GM18870 (cell line): Measurements from ENCODE around the gene ARHGAP15.

Source experiments
- ATAC-seq: cut with Tn5 transposase; IDR thresholded peaks from one replicate; pipeline ENCODE4 v1.9.1; 2021; ENCODE audit warnings: moderate library complexity; ENCODE audit not compliant: unreplicated experiment

The ARHGAP15 gene

DNA sequence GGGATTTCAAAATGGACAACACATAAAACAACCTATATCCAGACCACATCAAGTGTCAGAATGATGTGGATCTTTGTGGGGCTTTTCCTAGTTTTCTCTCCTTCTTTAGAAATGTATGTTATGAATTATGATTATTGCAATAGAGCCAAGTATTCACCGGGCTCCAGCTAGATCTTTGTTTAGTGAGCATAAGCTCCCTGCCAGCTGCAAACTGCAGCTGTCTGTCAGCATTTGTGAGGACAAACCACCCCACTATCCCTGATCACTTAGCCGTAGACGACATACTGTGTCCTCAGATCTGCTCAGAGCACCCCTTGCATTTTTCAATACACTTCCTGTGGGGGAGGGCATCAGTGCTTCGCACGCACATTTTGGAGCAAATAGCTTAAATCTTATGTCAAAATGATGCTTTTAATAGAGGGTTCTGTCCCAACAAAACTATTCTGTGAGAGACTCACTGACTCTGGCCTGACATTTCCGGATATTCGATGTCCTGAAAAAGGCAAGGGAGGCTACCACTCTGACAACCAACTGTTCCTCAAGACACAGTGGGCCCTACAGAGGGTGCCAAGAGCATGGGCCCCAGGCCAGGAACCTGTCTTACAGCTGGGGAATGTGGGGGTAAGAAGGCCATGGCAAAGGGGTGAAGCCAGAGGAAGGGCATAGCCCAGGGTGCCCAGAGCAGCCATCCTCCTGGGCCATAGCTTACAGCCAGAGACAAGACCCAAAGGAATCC lies 346.0 kb downstream of the ARHGAP15 start:
- no peak for ATAC-seq

DNA sequence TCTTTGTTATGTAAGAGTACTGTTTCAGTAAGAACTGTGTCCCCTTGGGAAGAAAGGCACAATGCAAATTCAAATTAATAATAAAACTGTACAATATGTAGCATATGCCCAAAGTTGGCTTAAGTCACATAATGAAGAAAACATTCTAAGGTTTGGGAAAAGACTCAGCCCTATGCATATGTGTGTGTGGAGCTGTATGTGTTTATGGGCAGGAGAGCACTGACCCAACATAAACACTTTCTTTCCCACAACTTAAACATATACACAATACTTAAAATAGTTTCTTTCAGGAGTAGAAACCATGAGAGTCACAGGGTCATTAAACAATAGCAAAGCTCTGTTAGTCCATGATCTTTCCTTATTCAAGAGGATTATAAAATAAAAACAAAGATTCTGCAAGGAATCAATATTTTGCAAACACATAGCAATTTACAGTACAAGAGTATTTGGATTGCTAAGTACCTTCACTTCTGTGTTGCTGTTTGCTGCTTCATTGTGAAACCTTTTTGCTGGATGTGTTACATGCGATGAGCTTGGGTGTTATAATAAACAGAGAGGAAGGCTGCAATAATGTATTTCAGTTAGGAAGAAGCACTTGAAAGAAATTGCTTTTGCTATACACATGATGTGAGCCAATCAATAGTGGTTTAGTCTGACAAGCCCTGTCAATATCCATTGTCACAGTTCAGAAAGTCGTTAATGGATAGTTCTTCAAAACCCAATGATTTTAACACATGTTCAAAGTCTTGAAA lies 347.3 kb downstream of the ARHGAP15 start:
- no peak for ATAC-seq

DNA sequence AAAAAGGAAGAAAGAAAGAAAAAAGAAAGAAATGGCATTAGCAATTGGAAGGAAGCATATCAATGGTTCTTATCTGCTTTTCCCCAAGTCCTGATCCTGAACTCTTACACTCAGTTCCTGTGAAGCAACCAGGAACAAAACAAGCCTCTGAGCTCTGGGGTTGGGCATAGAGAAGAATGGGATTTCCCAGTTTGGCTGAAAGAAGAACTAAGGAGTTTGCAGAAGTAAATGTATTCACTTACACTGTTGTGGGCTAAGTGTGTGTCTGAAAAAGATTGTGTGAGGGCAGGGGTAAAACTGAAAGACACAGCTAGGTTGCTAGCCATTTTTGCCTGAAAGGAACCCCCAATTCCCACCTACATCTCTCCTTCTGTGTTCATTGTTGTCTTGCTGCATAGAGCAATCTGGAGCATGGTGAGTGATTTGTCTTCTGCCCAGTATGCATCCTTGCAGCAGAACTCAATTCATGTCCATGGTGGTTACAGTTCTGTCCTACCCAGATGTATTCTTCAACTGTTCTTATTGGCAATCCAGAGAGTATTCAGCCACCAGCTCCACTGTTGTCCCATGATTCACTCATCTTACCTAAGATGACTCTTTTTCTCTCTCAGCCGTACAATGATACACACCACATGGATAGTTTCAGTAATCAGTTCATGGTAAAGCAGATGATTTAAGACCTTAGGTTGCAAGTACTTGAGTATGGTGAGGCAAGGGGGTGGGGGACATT lies 348.7 kb downstream of the ARHGAP15 start:
- ATAC-seq: peak; percentile 72

DNA sequence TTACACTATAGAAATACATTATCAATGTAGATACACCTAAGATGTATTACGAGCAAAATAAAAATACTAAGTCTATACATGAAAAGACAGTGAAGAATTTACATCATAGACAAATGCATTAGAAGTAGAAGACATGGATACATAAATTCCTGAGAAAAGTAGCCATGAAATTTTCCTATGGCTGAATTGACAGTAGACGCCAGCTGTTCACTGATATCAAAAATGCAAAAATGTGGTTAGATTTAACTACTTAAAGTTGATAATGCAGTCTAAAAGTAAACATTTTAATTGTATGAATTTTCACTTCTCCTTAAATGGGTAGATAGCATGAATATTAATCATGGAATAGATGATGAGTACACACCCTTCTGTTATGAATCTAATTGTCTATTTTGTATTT lies 350.9 kb downstream of the ARHGAP15 start:
- no peak for ATAC-seq

DNA sequence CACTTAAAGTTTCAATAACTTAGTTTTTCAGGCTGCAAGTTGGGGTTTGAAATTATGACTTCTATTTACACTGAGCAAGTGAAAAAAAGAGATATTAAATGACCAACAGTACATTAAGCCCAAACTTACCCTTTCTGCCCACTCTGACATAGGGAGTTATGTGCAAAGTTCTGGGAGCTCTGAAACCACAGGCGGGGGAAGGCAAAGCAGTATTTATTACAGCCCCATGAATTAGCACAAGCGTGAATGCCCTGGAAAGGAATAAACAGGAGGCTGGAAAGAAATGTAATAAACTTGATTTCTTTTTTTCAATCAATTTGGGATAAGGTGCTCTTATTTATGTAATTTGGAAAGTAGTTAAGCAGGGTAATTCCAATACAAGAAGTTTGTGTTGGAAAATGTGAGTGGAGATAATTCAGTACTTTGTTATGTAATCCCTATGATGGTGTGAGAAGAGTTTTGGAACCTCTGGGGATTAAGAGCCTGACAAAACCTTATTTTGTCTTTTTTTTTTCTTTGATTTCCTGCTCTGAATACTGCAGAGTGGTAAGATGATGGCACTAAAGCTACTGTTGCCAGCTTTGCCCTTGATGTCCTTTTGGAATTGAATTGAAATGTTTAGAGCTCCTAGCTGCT lies 351.5 kb downstream of the ARHGAP15 start:
- no peak for ATAC-seq

DNA sequence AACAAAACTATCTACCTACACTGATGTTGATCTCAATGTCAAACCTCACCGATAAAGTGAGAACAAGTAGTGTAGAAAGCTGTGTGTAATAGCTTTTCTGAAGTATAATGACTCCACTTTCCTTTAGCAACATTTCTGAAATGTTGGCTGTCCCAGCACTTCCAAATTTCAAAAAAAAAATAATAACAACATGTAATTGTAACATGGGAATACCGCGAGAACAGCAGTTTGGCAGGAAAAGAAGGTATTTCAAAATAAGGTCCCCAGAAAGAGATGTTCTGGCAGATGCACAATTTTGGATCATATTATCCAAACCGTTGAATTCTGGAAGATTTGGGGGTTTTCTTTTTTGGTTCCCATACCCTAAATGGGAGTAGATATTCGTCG lies 352.0 kb downstream of the ARHGAP15 start:
- ATAC-seq: no peak

DNA sequence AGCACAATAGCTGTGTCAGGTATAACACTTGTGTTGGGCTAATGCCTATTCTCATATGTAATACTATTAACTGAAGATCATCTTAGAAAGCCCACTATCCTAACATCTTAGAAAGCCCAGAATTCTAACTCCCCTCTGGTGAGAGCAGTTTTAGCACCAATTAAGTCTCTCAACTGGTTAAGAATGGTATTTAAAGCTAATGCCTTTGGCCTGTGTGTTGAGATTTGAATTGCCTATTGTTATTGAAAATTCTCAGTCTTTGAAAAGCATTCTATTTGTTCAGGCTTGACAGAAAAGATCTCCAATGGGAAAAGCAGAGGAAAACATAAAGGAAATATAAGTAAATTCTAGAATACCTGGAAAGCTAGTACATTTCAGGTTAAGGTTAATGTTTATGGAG lies 352.5 kb downstream of the ARHGAP15 start:
- ATAC-seq: no peak

DNA sequence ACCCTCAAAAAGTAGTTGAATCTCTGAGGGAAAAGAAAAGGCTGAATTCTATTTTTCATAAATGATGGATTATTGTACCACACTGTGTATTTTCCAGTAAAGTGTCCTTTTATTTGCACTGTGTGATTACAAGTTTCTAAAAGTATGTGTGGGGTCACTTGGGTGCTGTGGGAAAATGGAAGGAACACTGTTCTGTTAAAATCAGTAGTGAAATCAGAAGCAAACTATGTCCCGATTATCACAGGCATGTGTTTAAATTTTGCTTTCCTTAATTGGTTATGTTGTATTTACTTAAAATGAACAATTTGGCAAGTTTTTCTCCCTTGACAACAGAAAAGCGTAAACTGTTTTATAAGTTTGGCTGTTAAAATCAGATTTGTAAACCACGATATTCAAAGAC lies 353.1 kb downstream of the ARHGAP15 start:
- ATAC-seq: no peak

DNA sequence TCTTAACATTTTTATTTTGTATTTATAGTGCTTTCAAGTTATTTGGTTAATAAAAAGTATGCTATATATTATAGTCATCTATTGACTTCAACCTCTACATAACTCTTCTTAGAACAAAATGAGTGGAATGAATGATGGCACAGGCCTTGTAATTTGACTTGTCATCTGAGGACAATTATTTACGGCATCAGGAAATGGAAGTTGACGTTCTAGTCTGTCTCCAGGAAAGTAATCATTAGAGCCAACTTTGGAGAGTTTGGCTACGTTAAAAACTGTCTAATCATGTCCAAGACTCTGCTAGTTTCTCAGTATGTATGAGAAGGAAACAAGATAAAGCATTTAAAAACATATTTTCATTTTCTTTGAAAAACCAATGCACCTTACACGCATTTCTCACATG lies 353.6 kb downstream of the ARHGAP15 start:
- ATAC-seq: no peak

DNA sequence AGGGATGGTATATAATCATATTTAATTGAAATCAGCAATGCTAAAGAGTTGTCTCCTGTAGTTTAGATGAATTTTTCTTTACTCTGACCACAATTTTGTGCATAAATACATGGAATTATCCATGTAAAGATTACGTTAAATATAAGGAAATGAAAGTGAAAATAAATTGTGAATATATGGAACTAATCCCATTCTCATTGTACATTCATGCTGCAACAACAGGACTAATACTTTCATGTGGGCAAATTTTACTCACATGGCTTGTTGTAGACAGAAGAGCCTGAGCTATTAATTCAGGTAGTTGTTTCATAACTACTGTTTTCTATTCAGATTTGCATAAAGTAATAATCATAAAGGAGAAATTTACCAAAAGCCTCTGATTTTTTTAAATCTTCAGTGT lies 357.8 kb downstream of the ARHGAP15 start:
- no peak for ATAC-seq

DNA sequence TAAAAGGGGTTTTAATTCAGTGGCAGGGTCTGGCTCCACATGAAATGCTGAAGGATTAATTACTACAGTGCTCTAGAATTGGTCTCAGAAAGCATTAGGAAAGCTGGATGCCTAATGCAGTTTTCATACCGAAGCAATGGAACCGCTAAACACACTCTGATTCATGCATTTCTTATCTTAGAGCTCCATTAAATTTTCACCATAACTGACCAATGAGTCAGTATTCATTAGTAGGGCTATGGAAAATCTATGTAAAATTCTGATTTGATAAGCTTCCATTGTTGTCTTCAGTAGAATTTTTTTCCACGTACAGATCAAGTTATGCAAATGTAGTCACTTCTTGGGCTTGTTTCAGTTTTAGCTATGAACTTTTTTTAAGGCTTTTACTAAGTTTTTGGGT lies 359.9 kb downstream of the ARHGAP15 start:
- ATAC-seq: no peak

DNA sequence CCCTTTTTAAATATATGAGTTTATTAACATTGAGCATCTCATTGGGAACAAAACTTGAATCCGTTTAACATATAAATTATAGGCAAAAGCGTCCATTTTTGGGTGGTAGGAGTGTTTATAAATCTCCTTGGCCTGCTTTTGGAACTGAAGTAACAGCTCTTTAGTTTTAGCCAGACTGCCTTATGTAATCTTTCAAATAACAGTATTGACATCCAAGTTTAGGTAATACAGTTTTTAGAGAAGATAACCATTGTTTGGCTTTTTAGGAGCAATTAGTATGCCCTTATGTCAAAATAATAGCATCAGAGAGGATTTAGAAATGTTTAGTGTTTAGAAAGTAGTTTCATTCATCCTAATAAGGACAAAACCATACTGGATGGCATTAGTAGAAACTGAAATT lies 361.9 kb downstream of the ARHGAP15 start:
- ATAC-seq: no peak

DNA sequence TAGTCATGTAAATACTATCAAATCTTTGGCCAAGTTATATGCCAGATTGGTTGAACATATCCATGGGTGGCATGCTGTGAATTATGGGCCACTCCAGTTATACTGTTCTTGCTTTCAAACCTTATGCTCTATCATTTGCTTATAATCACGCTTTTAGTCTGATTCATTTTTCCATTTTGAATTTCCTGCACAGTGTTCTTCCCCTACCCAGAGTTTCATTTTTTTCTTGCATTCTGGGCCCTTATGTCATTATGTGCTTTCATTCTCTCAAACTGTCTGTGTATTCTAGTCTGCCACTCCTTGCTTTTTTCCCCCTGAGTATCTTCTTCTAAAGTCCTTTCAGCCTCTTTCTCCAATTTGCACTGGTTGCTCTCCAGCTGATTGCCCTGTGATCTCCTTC lies 364.1 kb downstream of the ARHGAP15 start:
- ATAC-seq: no peak

DNA sequence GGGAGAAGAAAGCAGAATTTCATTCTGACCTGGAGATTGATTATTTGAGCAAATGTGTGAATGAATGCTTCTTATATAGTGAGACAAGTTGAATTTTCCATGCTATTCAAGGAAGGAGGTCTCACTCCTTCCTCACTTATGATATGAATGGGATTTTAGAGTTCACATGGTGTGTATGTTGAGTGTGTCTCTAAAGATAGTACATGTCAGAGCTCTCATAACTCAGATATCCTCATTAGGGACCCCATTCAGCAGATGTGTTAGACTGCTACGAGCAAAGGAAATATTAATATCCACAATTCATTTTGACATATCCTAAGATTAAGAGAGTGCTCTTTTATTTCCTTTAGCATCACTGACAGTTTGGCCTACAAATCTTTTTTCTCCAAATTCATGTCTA lies 368.5 kb downstream of the ARHGAP15 start:
- ATAC-seq: no peak

DNA sequence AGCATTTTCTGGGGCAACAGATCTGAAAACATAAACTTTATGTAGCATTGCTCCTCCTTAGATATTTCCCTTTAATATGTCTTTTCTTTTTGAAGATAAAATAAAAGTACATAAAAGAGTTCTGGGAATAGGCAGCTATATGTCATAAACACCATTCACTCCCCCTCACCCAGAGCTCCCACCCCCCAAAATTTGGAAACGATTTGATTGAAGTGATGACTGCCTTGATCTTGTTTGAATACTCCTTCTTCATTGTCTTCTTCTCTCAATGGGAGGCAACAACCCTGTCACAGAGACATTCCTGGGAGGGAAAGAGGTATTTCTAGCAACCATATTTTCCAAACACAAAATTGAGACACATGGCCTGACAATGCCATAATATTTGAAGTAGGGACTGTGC lies 369.3 kb downstream of the ARHGAP15 start:
- no peak for ATAC-seq

DNA sequence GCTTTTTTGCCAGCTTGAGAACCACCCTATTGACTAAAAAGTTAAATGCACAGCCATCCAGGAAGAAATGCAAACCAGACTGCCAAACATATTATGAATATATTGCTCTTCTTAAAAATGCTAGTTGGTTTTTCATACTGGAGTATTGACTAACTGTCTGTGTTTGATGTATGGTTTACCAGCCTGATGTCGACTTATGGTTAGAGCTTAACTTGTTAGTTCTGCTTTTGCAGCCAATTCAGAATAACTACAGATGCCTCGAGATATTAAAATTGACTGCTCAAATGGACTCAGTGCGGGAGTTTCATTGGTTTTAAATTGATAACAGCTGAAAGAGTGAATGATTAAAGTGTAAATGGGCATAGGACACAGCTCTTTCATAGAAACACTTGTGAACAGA lies 369.8 kb downstream of the ARHGAP15 start:
- no peak for ATAC-seq

DNA sequence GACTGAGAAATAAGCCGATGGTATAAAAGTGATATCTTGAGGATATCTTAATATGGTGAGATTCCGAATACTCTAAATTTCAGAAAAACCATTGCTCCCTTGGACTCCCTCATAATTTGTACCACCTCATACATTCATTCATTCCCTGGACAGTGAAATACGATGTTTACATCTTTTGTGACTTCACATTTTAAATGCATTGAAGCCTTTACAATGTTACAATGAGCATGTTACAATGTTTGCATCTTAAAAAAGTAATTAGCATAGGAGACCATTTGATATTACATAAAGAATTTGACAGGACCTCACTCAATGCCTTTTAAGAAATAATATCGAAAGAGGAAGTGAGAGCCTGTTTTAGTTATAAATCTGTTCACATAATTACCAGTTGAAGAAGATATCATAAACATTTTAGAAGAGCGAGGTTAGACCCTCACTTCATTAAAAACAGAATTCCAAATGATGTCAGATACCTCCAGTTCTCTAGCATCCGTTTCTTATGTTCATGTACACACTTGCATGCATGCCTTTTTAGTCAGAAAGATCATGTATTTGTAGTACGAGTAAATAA lies 372.0 kb downstream of the ARHGAP15 start:
- no peak for ATAC-seq

DNA sequence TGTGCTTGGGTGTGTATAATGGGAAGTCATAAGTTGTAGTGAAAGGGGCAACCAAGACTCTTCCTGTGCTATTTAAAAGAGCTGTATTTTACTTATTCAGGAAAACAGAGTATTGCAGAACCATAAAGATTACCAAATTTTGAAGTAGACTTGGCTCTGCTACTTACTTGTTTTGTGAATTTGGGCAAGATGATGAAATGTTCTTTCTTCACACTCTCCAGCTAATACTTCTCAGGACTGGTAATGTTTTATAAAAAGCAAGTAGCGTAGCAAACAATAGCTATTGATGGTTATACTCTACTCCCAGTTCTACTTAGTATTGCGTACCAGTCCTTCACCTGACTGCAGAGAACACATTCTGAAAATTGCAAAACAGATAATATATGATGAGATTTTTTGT lies 374.1 kb downstream of the ARHGAP15 start:
- ATAC-seq: no peak

DNA sequence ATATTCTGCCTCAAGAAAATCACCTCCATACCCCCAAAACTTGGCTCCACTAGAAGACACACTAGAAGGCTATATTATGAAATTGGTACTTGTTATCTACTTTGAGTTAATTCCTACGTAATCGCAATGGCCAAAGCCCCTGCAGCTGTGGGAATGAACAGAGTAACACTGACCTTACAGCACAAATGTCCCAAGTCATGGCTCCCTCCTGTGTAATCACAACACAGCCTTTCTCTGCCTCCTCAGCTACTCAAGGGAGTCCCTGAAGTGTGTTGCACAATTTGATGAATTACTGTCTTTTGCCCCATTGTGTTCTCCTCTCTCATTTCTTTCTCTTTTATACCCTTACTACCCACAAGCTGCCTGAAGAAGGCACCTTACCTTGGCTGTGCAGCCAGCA lies 375.2 kb downstream of the ARHGAP15 start:
- no peak for ATAC-seq

DNA sequence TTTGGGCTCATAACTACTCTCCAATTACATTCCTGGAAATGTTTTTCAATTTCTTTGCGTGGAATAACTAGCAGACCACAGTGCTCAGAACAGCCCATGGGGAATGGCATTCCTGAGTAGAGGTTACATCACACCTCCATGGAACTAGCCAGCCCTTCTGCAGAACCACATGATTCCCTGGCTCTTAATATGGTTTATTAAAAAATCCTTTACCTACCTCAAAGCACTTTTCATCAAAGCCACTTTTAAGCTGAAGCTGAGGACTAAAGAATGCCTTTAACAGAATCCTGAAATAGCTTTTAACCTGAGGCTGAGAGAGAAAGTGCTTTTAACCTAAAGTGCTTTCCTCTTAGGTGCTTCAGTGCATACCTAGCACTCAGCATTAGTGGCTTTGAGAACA lies 376.3 kb downstream of the ARHGAP15 start:
- ATAC-seq: no peak

DNA sequence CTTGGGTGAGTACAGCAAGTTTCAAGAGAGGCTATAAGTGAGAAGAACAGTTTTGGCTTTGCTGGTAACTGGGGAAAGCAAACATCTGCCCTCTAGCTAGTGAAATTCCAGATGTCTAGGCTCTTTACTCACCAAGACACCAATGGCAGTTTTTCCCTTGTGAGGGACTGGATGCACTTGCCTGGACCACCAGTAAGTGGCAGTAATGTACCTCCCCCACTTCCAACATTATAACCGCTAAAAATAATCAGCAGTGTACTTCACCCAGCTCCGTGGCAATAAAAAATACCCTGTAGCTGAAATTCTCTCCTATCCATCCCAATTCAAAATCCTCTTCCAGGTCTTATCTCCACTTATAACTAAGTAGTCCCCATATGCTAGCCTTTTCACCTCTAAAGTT lies 383.9 kb downstream of the ARHGAP15 start:
- ATAC-seq: peak; percentile 77
